Mucosa of rectum (tissue), 2 donors: ENCODE results near the gene SLC9A9.

ENCODE experiments used
- H3K27ac ChIP-seq, 2 donors: one replicate each; pipeline ENCODE4 v1.7.0; 2013; ENCODE audit warnings: inconsistent platforms in 2 of 2, low read depth in 2 of 2, low read length in 2 of 2
- H3K27me3 ChIP-seq, 2 donors: one replicate each; pipeline ENCODE4 v1.7.0; 2013; ENCODE audit warnings: low read length in 2 of 2; ENCODE audit not compliant: control insufficient read depth in 2 of 2, insufficient read depth in 2 of 2
- H3K36me3 ChIP-seq, 2 donors: one replicate each; pipeline ENCODE4 v1.7.0; 2013; ENCODE audit warnings: low read length in 2 of 2; ENCODE audit not compliant: control insufficient read depth in 2 of 2, insufficient read depth in 2 of 2
- H3K4me1 ChIP-seq, 2 donors: one replicate each; pipeline ENCODE4 v1.7.0; 2013; ENCODE audit warnings: low read length in 2 of 2, mild to moderate bottlenecking in 1 of 2; ENCODE audit not compliant: control insufficient read depth in 2 of 2, insufficient read depth in 2 of 2
- H3K4me3 ChIP-seq, 2 donors: one replicate each; pipeline ENCODE4 v1.7.0; 2013; ENCODE audit warnings: low read length in 2 of 2
- H3K9ac ChIP-seq, 2 donors: one replicate each; pipeline ENCODE4 v1.7.0; 2013; ENCODE audit warnings: low read length in 2 of 2, low read depth in 1 of 2, mild to moderate bottlenecking in 1 of 2
- H3K9me3 ChIP-seq, 2 donors: one replicate each; pipeline ENCODE4 v1.7.0; 2013; ENCODE audit warnings: low read length in 2 of 2; ENCODE audit not compliant: control insufficient read depth in 2 of 2
- donor health status: healthy.
- donor health status: Normal muscosa, but diverticular disease.

Gene SLC9A9

GRCh38 chr3:143619231-143619630 lies 229.0 kb downstream of the SLC9A9 start:
- no peak overlapping the region for H3K27ac ChIP-seq
- H3K9me3 ChIP-seq: no peaks in the 10 kb centered on the region
- no peaks in the 10 kb centered on the region for H3K27me3 ChIP-seq
- H3K4me3 ChIP-seq: no peak overlapping the region
- H3K9ac ChIP-seq: no peak overlapping the region
- no peaks in the 10 kb centered on the region for H3K36me3 ChIP-seq
- H3K4me1 ChIP-seq: no peaks in the 10 kb centered on the region

DNA sequence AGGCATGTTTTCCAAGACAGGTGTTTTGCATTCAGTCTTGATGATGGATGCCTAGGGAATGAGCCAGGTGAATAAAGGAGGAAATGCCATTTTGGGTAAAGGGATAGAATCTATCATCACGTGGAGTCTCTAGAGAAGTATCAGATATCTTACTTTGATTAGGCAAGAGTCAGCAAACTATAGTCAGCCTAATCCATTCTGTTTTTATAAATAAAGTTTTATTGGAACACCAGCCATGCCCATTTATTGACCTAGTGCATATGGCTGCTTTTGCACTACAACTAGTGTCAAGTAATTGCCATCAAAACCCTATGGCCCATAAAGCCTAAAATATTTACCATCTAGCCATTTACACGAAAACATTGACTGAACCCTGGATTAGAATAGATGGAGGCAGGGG lies 231.2 kb downstream of the SLC9A9 start:
- H3K36me3 ChIP-seq: no peaks in the 10 kb centered on the region
- no peak overlapping the region for H3K9ac ChIP-seq
- H3K9me3 ChIP-seq: no peaks in the 10 kb centered on the region
- H3K27ac ChIP-seq: no peak overlapping the region
- H3K4me1 ChIP-seq: no peaks in the 10 kb centered on the region
- no peaks in the 10 kb centered on the region for H3K27me3 ChIP-seq
- H3K4me3 ChIP-seq: no peak overlapping the region

DNA sequence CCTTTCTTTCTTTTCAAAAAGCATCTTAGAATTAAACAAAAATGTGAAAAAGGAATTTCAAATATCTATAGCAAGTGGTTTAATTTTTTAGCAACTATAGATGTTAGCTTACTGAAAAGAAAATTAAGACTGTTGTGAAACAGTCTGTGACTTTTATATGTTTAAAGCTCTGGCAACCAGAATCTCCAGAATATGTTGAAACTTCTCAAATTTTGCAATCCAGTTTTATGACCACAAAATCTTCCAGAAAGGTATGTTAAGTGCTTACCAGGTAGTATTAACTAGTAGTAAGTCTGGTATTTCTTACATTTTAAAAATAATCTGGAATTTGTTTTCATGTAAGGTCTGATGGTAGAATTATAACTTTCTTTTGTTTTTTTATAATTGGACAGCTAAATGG lies 235.0 kb downstream of the SLC9A9 start:
- Histone ChIP-seq H3K9me3 (no peaks in the 10 kb centered on the region), H3K27me3 (no peaks in the 10 kb centered on the region)

DNA sequence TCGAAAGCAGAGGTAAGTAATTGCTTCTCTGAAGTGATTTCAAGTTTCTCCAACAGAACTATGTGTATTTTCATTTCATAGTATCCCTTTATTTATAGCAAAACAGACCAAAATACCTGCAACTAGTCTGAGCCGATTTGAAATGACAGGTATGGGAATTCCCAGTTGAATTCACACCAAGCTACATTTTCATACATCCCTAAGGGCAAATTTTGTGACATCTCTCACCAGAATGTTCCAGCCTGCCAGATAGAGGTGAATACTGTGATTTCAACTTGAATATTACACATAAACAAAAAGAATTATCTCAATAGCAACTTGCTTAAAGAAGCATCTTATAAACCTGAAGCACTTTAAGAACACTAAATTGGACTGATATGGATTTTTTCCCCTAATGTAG lies 235.7 kb downstream of the SLC9A9 start:
- Histone ChIP-seq H3K9ac (no peak overlapping the region), H3K9me3 (no peaks in the 10 kb centered on the region)

More for the DNA sequence above, 235.0 kb downstream of the SLC9A9 start:
- H3K27ac ChIP-seq: no peak overlapping the region
- no peaks in the 10 kb centered on the region for H3K36me3 ChIP-seq
- no peaks in the 10 kb centered on the region for H3K4me1 ChIP-seq
- no peak overlapping the region for H3K9ac ChIP-seq
- no peak overlapping the region for H3K4me3 ChIP-seq

DNA sequence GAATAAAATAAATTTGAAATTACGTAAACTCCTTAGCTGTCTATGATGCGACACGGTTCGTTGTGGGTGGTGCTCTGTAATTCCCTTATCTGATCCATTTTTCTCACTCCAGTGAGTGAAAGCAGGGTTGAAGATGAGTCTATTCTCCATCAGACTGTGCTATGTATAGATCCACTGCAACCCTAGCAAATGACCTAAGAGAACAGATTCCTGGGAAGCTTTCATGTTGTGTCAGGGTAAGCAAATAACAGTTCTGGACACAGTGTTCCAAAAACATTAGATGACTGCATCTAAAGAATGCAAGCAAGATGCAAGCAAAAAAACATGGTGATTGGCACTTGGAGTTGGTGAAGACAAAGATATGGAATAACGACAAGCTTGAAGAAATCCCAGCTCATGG lies 239.3 kb downstream of the SLC9A9 start:
- H3K4me1 ChIP-seq: no peaks in the 10 kb centered on the region
- no peaks in the 10 kb centered on the region for H3K9me3 ChIP-seq
- no peaks in the 10 kb centered on the region for H3K36me3 ChIP-seq
- H3K27ac ChIP-seq: no peak overlapping the region
- H3K27me3 ChIP-seq: no peaks in the 10 kb centered on the region
- no peak overlapping the region for H3K9ac ChIP-seq
- no peak overlapping the region for H3K4me3 ChIP-seq

More for the DNA sequence above, 235.7 kb downstream of the SLC9A9 start:
- Histone ChIP-seq H3K36me3 (no peaks in the 10 kb centered on the region), H3K4me3 (no peak overlapping the region), H3K4me1 (no peaks in the 10 kb centered on the region), H3K27me3 (no peaks in the 10 kb centered on the region), H3K27ac (no peak overlapping the region)

DNA sequence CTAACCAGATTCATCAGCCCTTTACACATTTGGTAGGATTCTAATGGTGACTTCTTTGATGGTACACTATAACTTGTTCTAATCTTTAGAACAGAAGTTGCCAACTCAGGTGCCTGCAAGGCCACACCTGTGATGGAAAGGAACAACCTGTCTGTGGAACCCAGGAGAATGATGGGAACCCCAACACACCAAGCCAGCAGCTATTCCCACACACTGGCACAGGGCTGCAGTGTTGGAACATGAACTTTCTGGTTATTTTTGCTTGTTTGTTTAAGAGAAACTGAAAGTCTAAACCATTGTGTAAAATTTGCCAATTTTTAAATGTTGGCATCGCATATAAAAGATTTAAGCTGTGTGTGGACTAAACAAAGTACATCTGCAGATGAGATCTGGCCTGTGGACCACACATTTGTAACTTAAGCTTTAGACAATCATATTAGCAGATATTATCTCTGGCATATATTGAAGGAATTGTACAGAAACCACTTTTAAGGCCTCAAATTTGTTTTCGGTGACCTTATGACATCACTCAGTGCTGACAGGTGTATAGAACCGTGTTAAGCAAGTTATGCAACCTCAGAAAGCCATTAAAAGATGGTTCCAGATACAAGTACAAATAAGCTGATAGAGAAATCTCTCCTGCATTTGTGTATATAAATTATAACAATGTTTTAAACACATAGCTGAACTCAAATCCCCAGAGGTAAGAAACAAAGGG lies 242.9 kb downstream of the SLC9A9 start:
- Histone ChIP-seq H3K4me3 (no peak overlapping the region), H3K9me3 (no peaks in the 10 kb centered on the region), H3K4me1 (no peaks in the 10 kb centered on the region), H3K27me3 (no peaks in the 10 kb centered on the region), H3K9ac (no peak overlapping the region), H3K27ac (no peak overlapping the region), H3K36me3 (no peaks in the 10 kb centered on the region)

DNA sequence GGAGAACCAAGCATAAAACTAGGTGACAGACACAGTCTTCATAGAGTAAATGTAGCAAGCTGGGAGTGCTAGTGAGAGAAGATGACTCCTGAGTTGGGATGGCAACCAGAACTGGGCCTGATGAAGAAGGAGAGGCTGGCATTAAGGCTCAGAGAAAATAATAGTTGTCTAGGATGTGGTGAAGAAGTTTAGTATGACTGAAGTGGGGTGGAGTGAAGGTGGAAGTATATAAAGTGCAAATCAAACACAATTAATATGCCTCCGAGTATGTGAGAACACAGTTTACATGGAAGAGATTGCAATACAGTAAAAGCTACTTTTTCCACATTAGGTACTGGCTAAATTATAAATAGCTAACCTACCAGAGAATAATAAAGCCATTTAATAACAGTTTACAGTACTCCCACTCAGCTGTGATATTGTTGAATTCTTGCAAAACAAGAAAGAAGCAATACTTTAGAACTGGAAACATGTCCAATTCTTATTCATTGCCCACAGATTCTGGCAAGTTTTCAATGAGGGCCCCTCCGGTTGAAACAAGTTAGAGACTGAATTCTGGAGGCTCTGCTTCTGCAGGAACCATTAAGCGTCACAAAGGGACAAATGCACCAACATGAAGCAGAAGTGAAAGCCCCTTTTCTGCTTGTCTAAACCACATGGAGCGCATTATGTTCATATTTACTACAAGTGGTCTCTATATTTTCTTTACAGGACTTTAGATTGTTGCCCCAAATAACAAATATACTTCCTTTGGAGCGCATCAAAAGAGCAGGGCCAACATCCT lies 243.7 kb downstream of the SLC9A9 start:
- H3K27ac ChIP-seq: no peak overlapping the region
- no peak overlapping the region for H3K9ac ChIP-seq
- H3K4me1 ChIP-seq: no peaks in the 10 kb centered on the region
- no peak overlapping the region for H3K4me3 ChIP-seq
- H3K36me3 ChIP-seq: no peaks in the 10 kb centered on the region
- H3K9me3 ChIP-seq: no peaks in the 10 kb centered on the region
- H3K27me3 ChIP-seq: no peaks in the 10 kb centered on the region

- no peaks in the 10 kb centered on the region for H3K27me3 ChIP-seq
- H3K9me3 ChIP-seq: no peaks in the 10 kb centered on the region
- H3K4me3 ChIP-seq: no peak overlapping the region
- H3K4me1 ChIP-seq: no peaks in the 10 kb centered on the region
- H3K9ac ChIP-seq: no peak overlapping the region
- H3K36me3 ChIP-seq: no peaks in the 10 kb centered on the region
- H3K27ac ChIP-seq: no peak overlapping the region
Measured at GRCh38 chr3:143603774-143604173, 244.5 kb downstream of the SLC9A9 start.

- Histone ChIP-seq H3K9ac (no peak overlapping the region), H3K4me3 (no peak overlapping the region), H3K9me3 (no peaks in the 10 kb centered on the region), H3K27ac (no peak overlapping the region), H3K27me3 (no peaks in the 10 kb centered on the region), H3K36me3 (no peaks in the 10 kb centered on the region), H3K4me1 (peaks cover 0 to 3% of the 10 kb centered on the region in 2 donors)
Measured at GRCh38 chr3:143601723-143602484, 246.4 kb downstream of the SLC9A9 start.
